ENCODE measurements around the gene SAV1. TPM values are rescaled to one million over a fixed set of nuclear protein-coding genes. Genes with fewer than 3 reads are reported as not detected.
A peak's percentile ranks its signal among the peaks of the same experiment; 100 is the strongest.
"Not testable (repeated sequence)": the region's sequence is repeated elsewhere in the genome, so short reads cannot be mapped to it uniquely, and the experiment has no call there.

The SAV1 gene
- total RNA-seq, 1 experiment from 2014 or later: 16.5 TPM

DNA sequence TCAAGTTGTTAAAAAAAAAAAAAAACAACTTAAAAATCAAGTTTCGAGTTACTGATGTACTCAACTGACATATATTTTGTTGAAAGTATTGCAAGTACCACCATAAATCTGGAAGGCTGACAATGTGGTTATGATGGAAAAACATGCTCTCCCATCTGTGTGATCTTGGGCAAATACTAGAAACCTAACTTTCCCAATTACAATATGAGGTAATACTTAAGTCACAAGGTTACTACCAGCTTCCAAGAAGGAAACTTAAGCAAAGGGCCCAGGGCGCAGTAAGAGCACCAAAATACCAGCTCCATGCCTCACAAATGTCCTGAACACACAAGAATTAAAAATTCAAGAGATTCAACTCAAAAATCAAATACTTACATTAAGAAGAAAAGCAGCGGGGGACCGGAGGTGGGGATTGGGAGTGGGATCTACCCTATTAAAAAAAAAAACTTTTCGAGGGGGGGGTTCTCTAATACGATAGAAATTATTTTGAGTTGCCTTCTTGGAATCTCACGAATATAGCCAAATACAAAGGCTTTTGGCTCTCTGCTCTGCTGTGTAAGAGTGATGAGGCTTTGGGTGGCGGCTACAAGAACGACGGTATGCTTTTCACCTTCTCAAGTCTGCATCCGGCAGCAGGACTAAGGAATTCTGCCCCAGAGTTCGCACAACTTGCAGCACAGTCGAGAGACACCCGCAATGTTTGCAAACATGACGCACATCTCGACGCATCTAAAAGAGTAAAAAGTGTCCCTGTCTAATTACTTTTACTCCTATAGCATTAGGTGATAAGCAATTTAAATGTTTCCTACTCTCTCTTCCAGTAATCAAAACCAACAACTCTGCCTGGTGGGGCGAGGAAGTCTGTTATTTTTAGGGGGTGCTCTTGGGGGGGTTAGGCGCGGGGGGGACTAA lies 1.1 kb downstream of the SAV1 start:
- peak; percentile 54 for DNase-seq (ENCODE audit: low read depth)

DNA sequence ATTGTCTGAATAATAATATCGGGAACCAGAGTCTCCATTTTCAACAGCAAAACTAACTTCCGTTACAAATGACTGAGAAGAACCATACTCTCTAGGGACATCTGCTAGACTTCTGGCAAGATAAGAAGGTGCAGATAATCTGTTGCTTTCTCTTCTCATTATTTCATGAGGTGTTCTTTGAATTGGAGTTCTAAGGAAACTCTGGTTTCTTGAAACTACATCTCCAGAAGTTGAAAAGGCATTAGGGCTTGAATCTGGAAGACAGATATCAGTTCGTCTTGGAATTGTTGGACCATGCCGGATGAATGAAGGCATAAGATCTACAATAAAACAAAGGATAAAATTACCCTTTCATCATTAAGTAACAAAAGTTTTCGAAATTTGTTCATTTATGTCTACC lies 2.8 kb downstream of the SAV1 start:
- DNase-seq (ENCODE audit: low read depth): not testable (repeated sequence)

DNA sequence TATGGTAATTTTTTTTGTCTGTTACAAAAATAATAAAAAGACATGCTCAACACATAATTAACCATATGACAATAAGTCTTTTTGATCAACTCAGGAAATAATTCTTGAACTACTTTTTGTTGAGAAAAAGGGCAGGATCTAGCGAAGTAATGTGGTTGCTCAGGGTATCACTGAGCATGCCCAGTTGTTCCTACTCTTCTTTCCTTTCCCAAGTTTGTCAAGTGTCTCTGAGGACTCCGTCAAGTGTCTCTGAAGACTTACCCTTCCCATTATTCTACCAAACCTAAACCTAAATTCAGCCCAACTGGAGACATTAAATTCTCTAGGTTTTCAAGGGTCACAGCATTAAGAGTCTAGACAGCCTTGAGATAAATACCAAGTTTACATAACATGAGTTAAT lies 3.5 kb downstream of the SAV1 start:
- not testable (repeated sequence) for DNase-seq (ENCODE audit: low read depth)

DNA sequence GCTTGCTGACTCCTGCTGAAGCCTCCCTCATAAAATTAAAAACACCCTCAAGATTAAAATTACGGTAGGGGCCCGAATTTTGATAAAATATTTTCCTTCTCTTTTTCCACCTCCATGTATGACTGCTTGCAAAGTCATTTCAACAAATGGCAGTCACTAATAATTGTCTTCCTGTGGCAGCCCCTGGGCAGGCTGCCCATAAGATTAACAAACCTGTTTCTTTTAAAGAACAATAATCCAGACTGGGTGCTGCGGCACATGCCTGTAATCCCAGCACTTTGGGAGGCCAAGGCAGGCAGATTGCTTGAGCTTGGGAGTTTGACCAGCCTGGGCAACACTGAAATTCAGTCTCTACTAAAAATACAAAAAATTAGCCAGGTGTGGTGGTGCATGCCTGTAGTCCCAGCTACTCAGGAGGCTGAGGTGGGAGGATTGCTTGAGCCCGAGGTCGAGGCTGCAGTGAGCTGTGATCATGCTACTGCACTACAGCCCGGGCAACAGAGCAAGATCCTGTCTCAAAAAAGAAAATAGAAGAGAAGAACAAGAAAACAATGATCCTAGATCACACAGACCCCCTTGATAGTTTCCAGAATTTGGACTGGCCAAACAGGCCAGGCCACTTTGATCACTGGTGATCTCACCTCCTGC lies 8.7 kb downstream of the SAV1 start:
- DNase-seq (ENCODE audit: low read depth): no peak

DNA sequence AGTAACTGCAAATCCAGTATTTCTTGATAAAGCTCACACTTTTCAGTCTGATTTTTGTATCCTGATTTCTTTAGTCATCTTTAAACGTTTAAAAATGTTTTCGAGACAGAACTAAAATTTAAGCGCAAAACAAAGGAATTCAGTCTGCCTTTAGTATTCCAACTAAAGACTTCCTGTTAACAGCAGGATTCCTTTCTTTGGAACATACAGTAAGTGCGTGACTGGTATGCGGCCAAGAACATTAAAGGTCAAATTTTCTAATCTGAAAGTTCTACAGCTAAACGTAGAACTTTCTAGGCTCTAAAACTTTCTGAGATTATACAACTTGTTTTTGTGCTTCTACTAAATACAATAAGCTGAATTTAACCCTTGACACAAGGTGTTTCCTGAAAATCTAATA lies 9.9 kb downstream of the SAV1 start:
- peak; percentile 49 for DNase-seq (ENCODE audit: low read depth)

DNA sequence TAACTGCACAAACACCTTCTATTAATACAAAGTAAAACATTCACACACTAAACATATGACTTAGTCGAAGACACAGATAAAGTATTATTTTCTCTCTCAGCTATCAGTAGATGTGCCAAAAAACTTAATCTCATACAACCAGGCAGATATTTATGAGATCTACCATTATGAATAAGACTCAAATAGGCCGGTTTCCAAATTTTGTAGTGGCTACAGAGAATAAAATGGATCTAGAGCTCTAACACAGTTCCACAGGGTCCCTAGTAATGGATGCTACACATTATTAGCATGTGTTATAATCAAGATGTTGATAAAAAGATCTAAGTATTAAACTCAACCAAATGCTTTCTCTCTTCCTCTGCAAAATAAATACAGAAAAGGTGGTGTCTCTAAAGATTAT lies 10.4 kb downstream of the SAV1 start:
- no peak for DNase-seq (ENCODE audit: low read depth)

DNA sequence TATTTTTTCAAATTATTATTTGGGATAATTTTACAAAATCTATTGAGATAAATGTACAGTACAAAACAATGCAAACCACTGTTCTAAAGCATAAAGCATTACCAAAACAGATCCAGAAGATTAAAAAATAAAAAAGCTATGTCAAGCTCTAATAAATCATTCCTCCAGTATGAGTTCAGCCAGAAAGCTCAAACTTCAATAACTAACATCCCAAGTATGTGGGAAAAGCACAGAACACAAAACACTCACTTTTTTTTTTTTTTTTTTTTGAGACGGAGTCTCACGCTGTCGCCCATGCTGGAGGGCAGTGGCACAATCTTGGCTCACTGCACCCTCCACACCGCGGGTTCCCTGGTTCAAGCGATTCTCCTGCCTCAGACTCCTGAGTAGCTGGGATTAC lies 11.3 kb downstream of the SAV1 start:
- no peak for DNase-seq (ENCODE audit: low read depth)

DNA sequence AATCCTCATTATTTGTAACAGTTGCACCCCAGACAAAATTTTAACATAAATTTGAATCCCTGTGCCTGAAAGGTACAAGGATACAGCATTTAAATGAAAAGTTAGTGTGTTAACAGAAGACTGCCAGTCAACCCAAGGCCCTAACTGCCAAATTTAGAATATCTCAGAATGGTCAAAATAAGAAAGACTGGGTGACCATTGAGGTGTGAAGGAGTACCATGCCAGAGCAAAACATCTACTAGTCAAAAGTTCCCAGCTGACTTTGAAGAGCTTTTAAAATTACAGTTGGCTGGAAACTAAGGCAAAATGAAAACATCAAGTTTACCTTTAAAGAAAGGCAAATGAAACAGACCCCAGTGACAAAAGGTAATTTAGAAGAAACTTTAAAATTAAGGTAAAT lies 18.4 kb downstream of the SAV1 start:
- no peak for DNase-seq (ENCODE audit: low read depth)

DNA sequence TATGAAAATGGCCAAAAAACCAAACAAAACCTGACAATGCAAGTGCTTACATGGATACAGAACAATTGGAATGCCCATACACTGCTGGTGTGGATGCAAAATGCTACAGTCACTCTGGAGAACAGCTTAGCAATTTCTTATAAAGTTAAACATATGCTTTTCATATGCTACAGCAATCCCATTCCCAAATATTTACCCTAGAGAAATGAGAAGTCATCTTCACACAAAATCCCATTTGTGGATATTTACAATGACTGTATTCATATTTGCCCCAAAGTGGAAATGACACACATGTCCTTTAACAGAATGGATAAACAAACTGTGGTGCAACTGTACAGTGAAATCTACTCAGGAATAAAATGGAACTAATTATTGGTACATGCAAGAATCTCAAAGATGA lies 20.4 kb downstream of the SAV1 start:
- DNase-seq (ENCODE audit: low read depth): peak; percentile 24

DNA sequence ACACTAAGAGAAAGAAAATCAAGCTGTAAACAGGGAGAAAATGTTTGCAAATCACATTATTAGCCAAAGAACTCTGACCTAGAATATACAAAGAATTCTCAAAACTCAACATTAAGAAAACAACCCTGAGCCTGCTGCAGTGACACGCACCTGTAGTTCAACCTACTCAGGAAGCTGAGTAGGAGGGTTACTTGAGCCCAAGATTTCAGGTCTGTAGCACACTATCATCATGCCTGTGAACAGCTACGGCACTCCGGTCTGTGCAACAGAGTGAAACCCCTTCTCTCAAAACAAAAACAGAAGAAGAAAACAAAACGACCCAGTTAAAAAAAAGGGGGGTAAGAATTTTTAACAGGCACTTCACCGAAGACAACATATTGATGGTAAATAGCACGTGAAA lies 20.8 kb downstream of the SAV1 start:
- no peak for DNase-seq (ENCODE audit: low read depth)

DNA sequence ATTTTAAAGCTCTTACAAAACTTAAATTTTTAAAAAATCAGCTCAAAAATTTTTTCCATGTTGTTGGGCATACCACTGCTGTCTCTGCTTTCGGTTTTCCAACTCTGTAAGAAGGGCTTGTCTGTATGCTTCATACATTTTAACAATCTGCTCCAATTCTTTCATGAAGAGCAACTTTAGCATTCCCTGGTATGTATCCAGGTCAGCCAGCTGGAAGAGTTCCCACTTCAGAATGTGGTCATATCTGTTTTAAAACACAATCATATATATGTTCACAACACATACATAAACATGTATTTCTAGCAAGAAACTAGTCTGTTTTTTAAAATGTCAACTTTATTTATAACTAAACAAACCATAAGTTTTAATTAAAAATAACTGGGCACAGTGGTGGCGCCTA lies 33.0 kb downstream of the SAV1 start:
- no peak for DNase-seq (ENCODE audit: low read depth)

DNA sequence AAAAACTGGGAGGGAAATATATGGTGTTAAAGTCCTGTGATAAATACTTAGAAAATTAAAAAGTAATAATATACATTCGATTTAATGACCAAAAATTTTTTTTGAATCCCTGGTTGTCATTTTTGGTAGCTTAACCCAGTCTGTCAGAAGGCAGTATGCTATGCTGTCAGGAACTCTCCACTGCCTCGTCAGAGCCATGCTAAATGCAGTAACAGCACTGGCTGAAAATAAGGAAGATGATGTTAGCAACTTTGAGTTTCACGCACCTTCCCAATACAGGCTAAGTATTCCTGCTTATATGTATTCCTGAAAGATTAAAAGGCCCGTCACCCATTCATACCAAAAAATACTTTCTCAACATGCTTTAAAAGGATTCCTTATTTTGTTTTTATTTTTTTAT lies 34.2 kb downstream of the SAV1 start:
- DNase-seq (ENCODE audit: low read depth): no peak

DNA sequence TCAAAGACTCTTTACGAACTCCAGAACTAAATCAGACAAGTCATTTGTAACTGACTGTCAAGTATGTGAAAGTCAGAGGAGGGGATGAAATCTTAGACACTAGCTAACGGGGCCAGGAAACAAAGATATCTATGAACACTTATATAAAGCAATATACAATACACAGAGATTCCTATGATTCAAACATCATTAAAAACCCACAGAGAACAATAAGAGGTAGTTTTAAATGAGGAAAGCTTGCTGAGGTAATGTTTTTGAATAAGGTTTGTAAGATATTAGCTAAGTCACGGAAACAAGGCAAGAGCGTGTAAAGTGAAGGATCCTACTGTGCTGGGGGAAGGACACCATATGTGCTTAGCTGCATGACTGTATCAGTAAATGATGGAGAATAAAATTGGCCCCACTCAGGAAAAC lies 36.7 kb downstream of the SAV1 start:
- DNase-seq (ENCODE audit: low read depth): no peak

DNA sequence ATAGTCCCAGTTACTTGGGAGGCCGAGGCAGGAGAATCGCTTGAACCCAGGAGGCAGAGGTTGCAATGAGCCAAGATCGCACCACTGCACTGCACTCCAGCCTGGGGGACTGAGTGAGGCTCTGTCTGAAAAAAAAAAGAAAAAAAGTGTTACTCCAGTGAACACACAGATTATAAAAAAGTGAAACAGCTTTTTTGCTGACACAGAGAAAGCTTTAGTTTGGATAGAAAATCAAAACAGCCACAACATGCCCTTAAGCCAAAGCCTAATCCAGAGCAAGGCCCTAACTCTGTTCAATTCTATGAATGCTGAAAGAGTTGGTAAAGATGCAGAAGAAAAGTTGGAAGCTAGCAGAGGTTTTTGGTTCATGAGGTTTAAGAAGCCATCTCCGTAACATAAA lies 43.2 kb downstream of the SAV1 start:
- not testable (repeated sequence) for DNase-seq (ENCODE audit: low read depth)

DNA sequence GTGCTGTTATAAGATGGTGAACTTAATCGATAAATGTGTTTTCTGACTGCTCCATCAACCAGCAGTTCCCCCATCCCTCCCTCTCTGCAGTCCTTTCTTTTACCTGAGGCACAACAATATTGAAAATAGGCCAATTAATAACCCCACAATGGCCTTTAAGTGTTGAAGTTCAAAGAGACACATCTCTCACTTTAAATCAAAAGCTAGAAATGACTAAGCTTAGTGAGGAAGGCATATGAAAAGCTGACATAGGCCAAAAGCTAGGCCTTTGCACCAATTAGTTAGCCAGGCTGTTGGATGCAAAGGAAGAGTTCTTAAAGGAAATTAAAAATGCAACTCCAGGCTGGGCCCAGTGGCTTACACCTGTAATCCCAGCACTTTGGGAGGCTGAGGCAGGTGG lies 43.7 kb downstream of the SAV1 start:
- DNase-seq (ENCODE audit: low read depth): no peak

DNA sequence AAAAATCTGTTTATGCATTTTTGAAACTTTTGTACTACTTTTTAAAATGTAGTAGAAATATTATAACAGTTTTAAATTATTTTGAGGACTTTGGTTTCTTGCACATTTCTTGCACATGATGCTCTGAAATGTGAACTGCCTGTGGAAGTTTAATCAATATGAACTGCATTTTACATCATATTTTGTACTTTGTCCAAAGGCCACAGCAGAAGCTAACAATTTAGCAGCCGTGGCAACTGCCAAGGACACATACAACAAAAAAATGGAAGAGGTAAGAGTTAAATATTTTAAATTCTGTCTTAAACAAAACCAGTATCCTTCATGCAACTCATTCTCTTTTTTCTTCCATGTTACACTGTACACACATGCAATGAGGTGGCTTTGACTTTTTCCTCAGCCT lies 45.1 kb downstream of the SAV1 start:
- DNase-seq (ENCODE audit: low read depth): no peak

DNA sequence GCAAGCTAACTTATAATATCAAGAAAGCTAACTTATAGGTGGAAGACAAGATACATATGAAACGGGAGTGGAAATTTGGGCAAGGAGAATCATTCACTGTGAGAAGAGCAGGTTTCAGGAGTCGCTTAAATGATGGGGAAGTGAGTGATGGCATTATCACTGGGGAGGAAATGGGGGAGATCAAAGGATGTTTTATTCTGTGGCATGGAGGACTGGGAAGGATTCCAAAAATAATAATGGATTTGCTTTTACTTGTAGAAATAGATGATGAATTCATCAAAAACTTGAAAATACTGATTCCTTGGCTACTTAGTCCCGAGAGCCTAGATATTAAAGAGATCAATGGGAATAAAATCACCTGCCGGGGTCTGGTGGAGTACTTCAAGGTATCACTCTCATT lies 47.8 kb downstream of the SAV1 start:
- DNase-seq (ENCODE audit: low read depth): peak; percentile 61

DNA sequence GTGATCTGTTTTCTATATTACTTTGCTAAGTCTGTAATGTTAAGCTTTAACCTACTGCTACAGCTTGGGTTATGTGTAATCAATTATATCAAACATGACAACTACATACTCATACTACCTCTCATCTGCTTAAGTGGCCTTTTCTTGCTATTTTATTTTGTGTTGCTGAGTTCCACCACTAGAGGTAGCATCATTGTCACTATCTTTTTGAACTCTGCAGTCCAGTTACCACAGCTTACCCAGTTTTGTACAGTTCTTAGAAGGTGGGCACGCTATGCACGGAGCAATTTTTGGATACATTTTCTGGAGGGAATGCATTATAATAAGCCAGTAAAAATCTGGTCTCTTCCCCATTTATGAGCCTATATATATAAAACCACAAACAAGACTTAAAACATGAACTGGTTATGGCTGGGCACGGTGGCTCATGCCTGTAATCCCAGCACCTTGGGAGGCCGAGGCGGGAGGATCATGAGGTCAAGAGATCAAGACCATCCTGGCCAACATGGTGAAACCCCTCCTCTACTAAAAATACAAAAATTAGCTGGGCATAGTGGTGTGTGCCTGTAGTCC lies 48.5 kb downstream of the SAV1 start:
- DNase-seq (ENCODE audit: low read depth): peak; percentile 53

DNA sequence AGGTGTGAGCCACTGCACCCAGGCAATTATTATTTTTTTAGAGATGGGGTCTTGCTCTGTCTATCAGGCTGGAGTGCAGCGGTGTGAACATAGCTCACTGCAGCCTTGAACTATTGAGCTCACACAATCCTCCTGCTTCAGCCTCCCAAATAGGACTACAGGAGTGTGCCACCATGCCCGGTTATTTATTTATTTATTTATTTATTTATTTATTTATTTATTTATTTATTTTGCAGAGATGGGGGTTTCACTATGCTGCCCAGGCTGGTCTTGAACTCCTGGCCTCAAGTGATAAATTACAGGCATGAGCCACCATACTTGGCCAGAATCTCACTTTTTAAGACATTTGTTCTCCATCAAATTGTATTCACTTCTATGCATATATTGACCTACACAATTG lies 51.8 kb downstream of the SAV1 start:
- no peak for DNase-seq (ENCODE audit: low read depth)

DNA sequence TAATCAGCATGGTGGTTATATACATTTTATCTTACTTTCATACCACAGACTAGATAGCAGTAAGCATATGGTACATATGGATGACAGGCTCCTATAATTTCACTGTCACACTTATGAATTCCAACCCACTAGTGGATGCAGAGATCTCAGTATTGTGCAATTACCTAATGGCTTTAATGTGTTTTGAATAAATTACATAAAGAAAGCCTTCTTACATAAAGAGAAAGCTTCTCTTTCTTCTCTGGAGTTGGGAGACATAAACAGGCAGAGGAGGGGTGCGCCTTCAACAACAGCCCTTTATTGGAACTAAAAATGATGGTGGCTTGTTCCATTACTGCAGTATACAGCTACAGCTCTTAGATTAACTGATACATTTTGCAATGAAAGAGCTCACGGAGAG lies 52.6 kb downstream of the SAV1 start:
- DNase-seq (ENCODE audit: low read depth): peak; percentile 21

DNA sequence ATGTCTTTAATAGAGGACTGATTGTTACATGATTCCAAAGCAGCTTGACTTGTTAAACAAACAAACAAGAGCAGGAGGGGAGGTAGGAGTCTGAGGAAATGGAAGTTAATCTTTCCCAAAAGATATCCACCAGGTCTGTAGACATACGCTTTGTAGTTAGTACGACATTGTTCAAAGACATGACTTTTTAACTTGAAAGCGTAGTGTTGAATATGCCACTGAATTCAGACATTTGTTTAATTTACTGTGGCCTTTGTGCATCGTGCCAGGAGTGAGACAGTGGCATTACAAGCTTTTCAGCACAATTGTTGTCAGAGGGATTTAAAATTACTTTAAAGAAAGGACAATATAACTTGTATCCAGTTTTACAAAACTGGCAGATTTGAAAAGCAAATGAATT lies 53.0 kb downstream of the SAV1 start:
- DNase-seq (ENCODE audit: low read depth): no peak

DNA sequence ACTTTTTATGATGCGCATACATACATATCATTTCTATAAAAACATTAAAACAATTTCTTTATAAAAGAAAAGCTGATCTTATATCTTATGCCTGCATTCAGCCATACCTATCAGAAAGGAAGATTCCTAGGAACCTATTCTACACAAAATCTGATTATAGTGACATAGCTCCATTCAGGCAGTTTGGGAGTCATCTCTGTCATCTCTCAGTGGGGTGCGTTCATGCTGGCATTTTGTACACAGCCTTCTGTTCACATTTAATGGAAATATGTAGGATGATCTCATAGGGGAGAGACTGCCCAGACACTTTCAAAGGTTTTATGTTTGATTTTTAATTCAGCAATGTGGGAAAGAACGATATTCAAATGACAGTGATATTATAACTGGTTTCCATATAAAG lies 55.3 kb downstream of the SAV1 start:
- DNase-seq (ENCODE audit: low read depth): no peak

DNA sequence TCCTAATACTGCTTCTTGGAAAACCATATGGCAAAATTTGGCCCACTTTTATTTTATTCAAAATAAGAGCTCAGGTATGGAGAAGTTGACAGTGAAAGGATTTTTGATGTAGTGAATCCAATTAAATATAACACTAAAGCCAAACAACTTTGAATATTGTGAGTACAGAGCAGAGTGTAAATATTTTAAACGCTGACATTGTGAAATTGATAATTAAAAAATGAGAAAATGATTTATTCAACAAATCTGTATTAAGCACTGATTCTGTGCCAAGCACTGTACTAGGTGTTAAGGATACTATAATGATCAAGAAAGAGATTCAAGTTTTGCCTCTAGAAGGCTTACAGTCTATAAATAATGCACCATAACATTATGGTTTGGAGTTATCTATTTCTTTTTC lies 57.6 kb downstream of the SAV1 start:
- DNase-seq (ENCODE audit: low read depth): no peak
